ENCODE measurements around the gene SIVA1.

GRCh38 chr14:104739026-104739425 is 13.9 kb upstream of the SIVA1 start:
- TF ChIP-seq CTCF (IDR thresholded peaks at IDR 0.05) (no peak), EZH2 (IDR thresholded peaks at IDR 0.05; ENCODE audit: borderline replicate concordance, insufficient read depth, low read depth, low read length, poor library complexity, severe bottlenecking) (no peak)
